ENCODE results near the gene CD8B2.

CD8B2 gene

DNA sequence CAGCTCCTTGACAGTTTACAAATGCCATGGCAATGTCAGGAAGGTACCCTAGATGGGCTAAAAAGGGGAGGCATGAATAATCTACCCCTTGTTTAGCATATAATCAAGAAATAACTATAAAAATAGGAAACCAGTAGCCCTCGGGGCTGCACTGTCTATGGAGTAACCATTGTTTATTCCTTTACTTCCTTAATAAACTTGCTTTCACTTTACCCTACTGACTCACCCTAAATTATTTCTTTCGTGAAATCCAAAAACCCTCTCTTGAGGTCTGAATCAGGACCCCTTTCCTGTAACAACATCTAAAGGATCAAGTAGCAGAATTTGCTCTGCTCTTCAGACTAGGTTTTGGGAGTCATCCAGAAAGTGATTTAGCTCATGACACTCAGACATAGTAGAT, 43.7 kb downstream of the CD8B2 start:
- CTCF ChIA-PET: interaction anchor here (0.7 kb wide), 1 partner anchor 38 kb away, joined by 3 read pairs; no protein-coding TSS in a partner anchor
- no peaks in the 10 kb centered on the region for H3K9me3 ChIP-seq (ENCODE audit: control insufficient read depth, insufficient read depth, low read depth, low read length)

DNA sequence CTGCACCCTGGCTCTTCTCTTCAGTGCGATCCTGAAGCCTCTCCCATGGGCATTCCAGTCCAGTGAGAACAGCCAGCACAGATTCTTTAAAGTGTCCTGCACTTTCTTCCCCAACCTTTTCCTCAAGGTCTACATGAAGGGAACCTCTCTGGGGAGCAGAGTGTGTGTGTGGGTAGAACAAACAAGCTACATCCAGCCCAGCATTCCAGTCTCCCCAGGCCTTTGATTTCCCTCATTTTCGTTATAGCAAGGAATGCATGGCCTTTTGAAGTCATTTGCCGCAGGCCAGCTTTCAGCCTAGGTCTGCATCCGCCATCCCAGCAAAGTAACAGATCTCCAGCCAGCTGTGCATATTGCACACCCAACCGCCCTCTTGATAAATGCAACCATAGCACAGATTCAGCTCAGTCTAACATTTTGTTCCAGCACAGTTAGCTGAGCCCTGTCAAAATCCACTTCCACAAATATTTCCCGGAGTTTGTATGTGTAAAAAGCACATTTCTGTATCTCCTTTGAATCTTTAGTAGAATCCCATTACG, 44.6 kb downstream of the CD8B2 start:
- Histone ChIP-seq H3K4me1 (ENCODE audit: control insufficient read depth, insufficient read depth, low read length) (no peaks in the 10 kb centered on the region), H3K4me3 (ENCODE audit: low read depth, low read length) (no peak overlapping the region), H3K9me3 (ENCODE audit: control insufficient read depth, insufficient read depth, low read depth, low read length) (no peaks in the 10 kb centered on the region), H3K36me3 (ENCODE audit: control insufficient read depth in 2 of 2, insufficient read depth in 1 of 2, low read length in 2 of 2) (no peaks in the 10 kb centered on the region), H3K27ac (ENCODE audit: extremely low read depth, low read depth, low read length) (no peak overlapping the region)
- TF ChIP-seq ZNF423 (tag by site-specific recombination; IDR thresholded peaks at IDR 0.05): no peak
- no peak for TF ChIP-seq ZNF521 (tag by site-specific recombination; IDR thresholded peaks at IDR 0.05)
- no peak for TF ChIP-seq FEZF1 (tag by site-specific recombination; IDR thresholded peaks at IDR 0.05)
- ChIA-PET POLR2A (no interaction called here), CTCF (interaction anchor here (0.7 to 1.2 kb wide), 3 partner anchors 11 to 31 kb away, joined by 3 to 4 read pairs (median 3); no protein-coding TSS in a partner anchor)

More for the DNA sequence above, 43.7 kb downstream of the CD8B2 start:
- TF ChIP-seq HOXD13 (CRISPR knock-in tag; IDR thresholded peaks at IDR 0.05; ENCODE audit: borderline replicate concordance) (no peak), SP7 (tag by site-specific recombination; IDR thresholded peaks at IDR 0.05) (no peak), ZNF175 (tag by site-specific recombination; IDR thresholded peaks at IDR 0.05) (no peak), ZNF133 (tag by site-specific recombination; IDR thresholded peaks at IDR 0.05) (no peak), RBAK (tag by site-specific recombination; IDR thresholded peaks at IDR 0.05) (no peak), ZNF623 (tag by site-specific recombination; IDR thresholded peaks at IDR 0.05) (no peak), ZNF24 (tag by site-specific recombination; IDR thresholded peaks at IDR 0.05) (no peak), ZBTB20 (tag by site-specific recombination; IDR thresholded peaks at IDR 0.05) (no peak), SETDB1 (IDR thresholded peaks at IDR 0.05; ENCODE audit: insufficient read length, low read length) (no peak), ZNF629 (tag by site-specific recombination; IDR thresholded peaks at IDR 0.05) (no peak)
- TF ChIP-seq, protein P1, sequence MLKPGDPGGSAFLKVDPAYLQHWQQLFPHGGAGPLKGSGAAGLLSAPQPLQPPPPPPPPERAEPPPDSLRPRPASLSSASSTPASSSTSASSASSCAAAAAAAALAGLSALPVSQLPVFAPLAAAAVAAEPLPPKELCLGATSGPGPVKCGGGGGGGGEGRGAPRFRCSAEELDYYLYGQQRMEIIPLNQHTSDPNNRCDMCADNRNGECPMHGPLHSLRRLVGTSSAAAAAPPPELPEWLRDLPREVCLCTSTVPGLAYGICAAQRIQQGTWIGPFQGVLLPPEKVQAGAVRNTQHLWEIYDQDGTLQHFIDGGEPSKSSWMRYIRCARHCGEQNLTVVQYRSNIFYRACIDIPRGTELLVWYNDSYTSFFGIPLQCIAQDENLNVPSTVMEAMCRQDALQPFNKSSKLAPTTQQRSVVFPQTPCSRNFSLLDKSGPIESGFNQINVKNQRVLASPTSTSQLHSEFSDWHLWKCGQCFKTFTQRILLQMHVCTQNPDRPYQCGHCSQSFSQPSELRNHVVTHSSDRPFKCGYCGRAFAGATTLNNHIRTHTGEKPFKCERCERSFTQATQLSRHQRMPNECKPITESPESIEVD (tag by site-specific recombination; IDR thresholded peaks at IDR 0.05): no peak
- TF ChIP-seq, protein P2, sequence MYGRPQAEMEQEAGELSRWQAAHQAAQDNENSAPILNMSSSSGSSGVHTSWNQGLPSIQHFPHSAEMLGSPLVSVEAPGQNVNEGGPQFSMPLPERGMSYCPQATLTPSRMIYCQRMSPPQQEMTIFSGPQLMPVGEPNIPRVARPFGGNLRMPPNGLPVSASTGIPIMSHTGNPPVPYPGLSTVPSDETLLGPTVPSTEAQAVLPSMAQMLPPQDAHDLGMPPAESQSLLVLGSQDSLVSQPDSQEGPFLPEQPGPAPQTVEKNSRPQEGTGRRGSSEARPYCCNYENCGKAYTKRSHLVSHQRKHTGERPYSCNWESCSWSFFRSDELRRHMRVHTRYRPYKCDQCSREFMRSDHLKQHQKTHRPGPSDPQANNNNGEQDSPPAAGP (tag by site-specific recombination; IDR thresholded peaks at IDR 0.05): no peak
- TF ChIP-seq, protein P3, sequence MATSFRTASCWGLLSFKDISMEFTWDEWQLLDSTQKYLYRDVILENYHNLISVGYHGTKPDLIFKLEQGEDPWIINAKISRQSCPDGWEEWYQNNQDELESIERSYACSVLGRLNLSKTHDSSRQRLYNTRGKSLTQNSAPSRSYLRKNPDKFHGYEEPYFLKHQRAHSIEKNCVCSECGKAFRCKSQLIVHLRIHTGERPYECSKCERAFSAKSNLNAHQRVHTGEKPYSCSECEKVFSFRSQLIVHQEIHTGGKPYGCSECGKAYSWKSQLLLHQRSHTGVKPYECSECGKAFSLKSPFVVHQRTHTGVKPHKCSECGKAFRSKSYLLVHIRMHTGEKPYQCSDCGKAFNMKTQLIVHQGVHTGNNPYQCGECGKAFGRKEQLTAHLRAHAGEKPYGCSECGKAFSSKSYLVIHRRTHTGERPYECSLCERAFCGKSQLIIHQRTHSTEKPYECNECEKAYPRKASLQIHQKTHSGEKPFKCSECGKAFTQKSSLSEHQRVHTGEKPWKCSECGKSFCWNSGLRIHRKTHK (tag by site-specific recombination; IDR thresholded peaks at IDR 0.05): no peak
- TF ChIP-seq, protein P4, sequence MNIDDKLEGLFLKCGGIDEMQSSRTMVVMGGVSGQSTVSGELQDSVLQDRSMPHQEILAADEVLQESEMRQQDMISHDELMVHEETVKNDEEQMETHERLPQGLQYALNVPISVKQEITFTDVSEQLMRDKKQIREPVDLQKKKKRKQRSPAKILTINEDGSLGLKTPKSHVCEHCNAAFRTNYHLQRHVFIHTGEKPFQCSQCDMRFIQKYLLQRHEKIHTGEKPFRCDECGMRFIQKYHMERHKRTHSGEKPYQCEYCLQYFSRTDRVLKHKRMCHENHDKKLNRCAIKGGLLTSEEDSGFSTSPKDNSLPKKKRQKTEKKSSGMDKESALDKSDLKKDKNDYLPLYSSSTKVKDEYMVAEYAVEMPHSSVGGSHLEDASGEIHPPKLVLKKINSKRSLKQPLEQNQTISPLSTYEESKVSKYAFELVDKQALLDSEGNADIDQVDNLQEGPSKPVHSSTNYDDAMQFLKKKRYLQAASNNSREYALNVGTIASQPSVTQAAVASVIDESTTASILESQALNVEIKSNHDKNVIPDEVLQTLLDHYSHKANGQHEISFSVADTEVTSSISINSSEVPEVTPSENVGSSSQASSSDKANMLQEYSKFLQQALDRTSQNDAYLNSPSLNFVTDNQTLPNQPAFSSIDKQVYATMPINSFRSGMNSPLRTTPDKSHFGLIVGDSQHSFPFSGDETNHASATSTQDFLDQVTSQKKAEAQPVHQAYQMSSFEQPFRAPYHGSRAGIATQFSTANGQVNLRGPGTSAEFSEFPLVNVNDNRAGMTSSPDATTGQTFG (tag by site-specific recombination; IDR thresholded peaks at IDR 0.05; ENCODE audit: borderline replicate concordance): no peak
- H3K36me3 ChIP-seq (ENCODE audit: control insufficient read depth in 2 of 2, insufficient read depth in 1 of 2, low read length in 2 of 2): no peaks in the 10 kb centered on the region
- no peak overlapping the region for H3K4me3 ChIP-seq (ENCODE audit: low read depth, low read length)
- no peak overlapping the region for H3K27ac ChIP-seq (ENCODE audit: extremely low read depth, low read depth, low read length)
- no peaks in the 10 kb centered on the region for H3K4me1 ChIP-seq (ENCODE audit: control insufficient read depth, insufficient read depth, low read length)
- POLR2A ChIA-PET: no interaction called here
